IgD-negative memory B cell (primary cell): ENCODE measurements around the gene CPNE5. TPM values are rescaled to one million over a fixed set of nuclear protein-coding genes. Genes with fewer than 3 reads are reported as not detected.

Source experiments
- H3K27ac Mint-ChIP-seq, 3 donors: one replicate each; pipeline ENCODE4 v1.8.0; 2020 to 2022; ENCODE audit warnings: mild to moderate bottlenecking in 3 of 3, mixed read lengths in 3 of 3, moderate library complexity in 1 of 3
- H3K27me3 Mint-ChIP-seq: one replicate; pipeline ENCODE4 v1.8.0; 2021; ENCODE audit warnings: mixed read lengths
- H3K36me3 Mint-ChIP-seq: one replicate; pipeline ENCODE4 v1.8.0; 2020; ENCODE audit warnings: mild to moderate bottlenecking, mixed read lengths
- H3K4me1 Mint-ChIP-seq, 3 donors: one replicate each; pipeline ENCODE4 v1.8.0; 2020 to 2022; ENCODE audit warnings: mixed read lengths in 3 of 3, mild to moderate bottlenecking in 1 of 3
- H3K4me3 Mint-ChIP-seq, 4 donors: one replicate each; pipeline ENCODE4 v1.8.0; 2020 to 2022; ENCODE audit warnings: mild to moderate bottlenecking in 4 of 4, mixed read lengths in 4 of 4, moderate library complexity in 3 of 4
- H3K9me3 Mint-ChIP-seq, 3 donors: one replicate each; pipeline ENCODE4 v1.8.0; 2020 to 2021; ENCODE audit warnings: mixed read lengths in 3 of 3, mild to moderate bottlenecking in 1 of 3
- polyA plus RNA-seq: library from polyadenylated mRNA; unstranded; fragments of 300-500 nt; fragmentation: Illumina TruSeq; gene quantifications from one replicate; pipeline ENCODE4 v1.2.3, GENCODE V29; 2021

Gene CPNE5
- polyA plus RNA-seq, 1 donor from 2014 or later, result 280 TPM

- Mint-ChIP-seq H3K4me1 (peaks cover 0 to 1% (median 1%) of the 10 kb centered on the region in 3 donors), H3K27ac (no peak overlapping the region), H3K27me3 (peaks cover 21% of the 10 kb centered on the region), H3K4me3 (no peak overlapping the region), H3K36me3 (no peaks in the 10 kb centered on the region), H3K9me3 (peaks cover 0 to 2% (median 0%) of the 10 kb centered on the region in 3 donors)
These were observed 4.5 kb downstream of the CPNE5 start for GRCh38 chr6:36834576-36835341.

- no peaks in the 10 kb centered on the region for H3K36me3 Mint-ChIP-seq
- H3K4me3 Mint-ChIP-seq, result no peak overlapping the region
- H3K4me1 Mint-ChIP-seq, result peaks cover 0 to 1% (median 1%) of the 10 kb centered on the region in 3 donors
- peaks cover 13% of the 10 kb centered on the region for H3K27me3 Mint-ChIP-seq
- H3K9me3 Mint-ChIP-seq, result peaks cover 0 to 2% (median 0%) of the 10 kb centered on the region in 3 donors
- no peak overlapping the region for H3K27ac Mint-ChIP-seq
These were observed 6.0 kb downstream of the CPNE5 start for GRCh38 chr6:36833182-36833789.

- H3K4me3 Mint-ChIP-seq, result no peak overlapping the region
- peaks cover 9% of the 10 kb centered on the region for H3K27me3 Mint-ChIP-seq
- no peaks in the 10 kb centered on the region for H3K36me3 Mint-ChIP-seq
- peaks cover 0 to 2% (median 0%) of the 10 kb centered on the region in 3 donors for H3K9me3 Mint-ChIP-seq
- peaks cover 0 to 1% (median 1%) of the 10 kb centered on the region in 3 donors for H3K4me1 Mint-ChIP-seq
- H3K27ac Mint-ChIP-seq, result no peak overlapping the region
These were observed 6.9 kb downstream of the CPNE5 start for GRCh38 chr6:36832313-36832712.

GRCh38 chr6:36830577-36830976 lies 8.7 kb downstream of the CPNE5 start:
- no peak overlapping the region for H3K4me3 Mint-ChIP-seq
- no peaks in the 10 kb centered on the region for H3K36me3 Mint-ChIP-seq
- H3K4me1 Mint-ChIP-seq, result peaks cover 0 to 4% (median 1%) of the 10 kb centered on the region in 3 donors
- peaks cover 0 to 2% (median 0%) of the 10 kb centered on the region in 3 donors for H3K9me3 Mint-ChIP-seq
- peaks cover 18% of the 10 kb centered on the region for H3K27me3 Mint-ChIP-seq
- no peak overlapping the region for H3K27ac Mint-ChIP-seq

- Mint-ChIP-seq H3K27ac (no peak overlapping the region), H3K9me3 (peaks cover 0 to 2% (median 2%) of the 10 kb centered on the region in 3 donors), H3K4me3 (no peak overlapping the region), H3K4me1 (peaks cover 0 to 3% (median 1%) of the 10 kb centered on the region in 3 donors), H3K36me3 (no peaks in the 10 kb centered on the region), H3K27me3 (peaks cover 22% of the 10 kb centered on the region)
These were observed 9.2 kb downstream of the CPNE5 start for GRCh38 chr6:36829919-36830544.

GRCh38 chr6:36827261-36828079 lies 11.8 kb downstream of the CPNE5 start:
- Mint-ChIP-seq H3K36me3 (no peaks in the 10 kb centered on the region), H3K27ac (peak overlapping the region in 1 of 3 donors; percentile 74), H3K9me3 (peaks cover 0 to 2% (median under 1%) of the 10 kb centered on the region in 3 donors), H3K4me3 (no peak overlapping the region), H3K27me3 (peaks cover 22% of the 10 kb centered on the region), H3K4me1 (peaks cover 0 to 3% (median 0%) of the 10 kb centered on the region in 3 donors)

- Mint-ChIP-seq H3K4me1 (peaks cover 0 to 3% (median 0%) of the 10 kb centered on the region in 3 donors), H3K27ac (peak overlapping the region in 1 of 3 donors; percentile 74), H3K9me3 (peaks cover 0 to 2% (median 0%) of the 10 kb centered on the region in 3 donors), H3K4me3 (no peak overlapping the region), H3K27me3 (peaks cover 26% of the 10 kb centered on the region), H3K36me3 (no peaks in the 10 kb centered on the region)
These were observed 12.6 kb downstream of the CPNE5 start for GRCh38 chr6:36826520-36827227.

- H3K4me1 Mint-ChIP-seq, result peaks cover 0 to 3% (median 0%) of the 10 kb centered on the region in 3 donors
- H3K27ac Mint-ChIP-seq, result no peak overlapping the region
- no peaks in the 10 kb centered on the region for H3K36me3 Mint-ChIP-seq
- H3K27me3 Mint-ChIP-seq, result peaks cover 26% of the 10 kb centered on the region
- H3K9me3 Mint-ChIP-seq, result peaks cover 0 to 2% (median 0%) of the 10 kb centered on the region in 3 donors
- H3K4me3 Mint-ChIP-seq, result no peak overlapping the region
These were observed 13.2 kb downstream of the CPNE5 start for GRCh38 chr6:36825994-36826393.

GRCh38 chr6:36825452-36825851 lies 13.8 kb downstream of the CPNE5 start:
- H3K4me3 Mint-ChIP-seq, result no peak overlapping the region
- H3K27ac Mint-ChIP-seq, result no peak overlapping the region
- peaks cover 0 to 2% (median 0%) of the 10 kb centered on the region in 3 donors for H3K9me3 Mint-ChIP-seq
- H3K27me3 Mint-ChIP-seq, result peaks cover 26% of the 10 kb centered on the region
- peaks cover 0 to 3% (median 0%) of the 10 kb centered on the region in 3 donors for H3K4me1 Mint-ChIP-seq
- H3K36me3 Mint-ChIP-seq, result no peaks in the 10 kb centered on the region

- Mint-ChIP-seq H3K27ac (no peak overlapping the region), H3K9me3 (peaks cover 0 to 2% (median 0%) of the 10 kb centered on the region in 3 donors), H3K4me3 (no peak overlapping the region)
These were observed 15.0 kb downstream of the CPNE5 start for GRCh38 chr6:36824253-36824652.

GRCh38 chr6:36823421-36824096 lies 15.7 kb downstream of the CPNE5 start:
- H3K4me1 Mint-ChIP-seq, result peaks cover 0 to 3% (median 0%) of the 10 kb centered on the region in 3 donors
- peaks cover 26% of the 10 kb centered on the region for H3K27me3 Mint-ChIP-seq
- H3K9me3 Mint-ChIP-seq, result peaks cover 0 to 2% (median 0%) of the 10 kb centered on the region in 3 donors
- no peak overlapping the region for H3K27ac Mint-ChIP-seq
- H3K4me3 Mint-ChIP-seq, result no peak overlapping the region
- H3K36me3 Mint-ChIP-seq, result no peaks in the 10 kb centered on the region

More at GRCh38 chr6:36824253-36824652, 15.0 kb downstream of the CPNE5 start:
- Mint-ChIP-seq H3K4me1 (peaks cover 0 to 3% (median 0%) of the 10 kb centered on the region in 3 donors), H3K36me3 (no peaks in the 10 kb centered on the region), H3K27me3 (peaks cover 26% of the 10 kb centered on the region)

GRCh38 chr6:36822506-36823269 lies 16.6 kb downstream of the CPNE5 start:
- Mint-ChIP-seq H3K4me3 (no peak overlapping the region), H3K27ac (peak overlapping the region in 1 of 3 donors; percentile 85)

More at GRCh38 chr6:36822506-36823269, 16.6 kb downstream of the CPNE5 start:
- Mint-ChIP-seq H3K27me3 (peaks cover 27% of the 10 kb centered on the region), H3K9me3 (peaks cover 0 to 2% (median 0%) of the 10 kb centered on the region in 3 donors), H3K36me3 (no peaks in the 10 kb centered on the region), H3K4me1 (peaks cover 0 to 3% (median 0%) of the 10 kb centered on the region in 3 donors)
